ENCODE measurements around the gene TRIM71. TPM values are rescaled to one million over a fixed set of nuclear protein-coding genes. Genes with fewer than 3 reads are reported as not detected.

Gene TRIM71
- total RNA-seq, 1 experiment from 2014 or later = 0.17 TPM

GRCh38 chr3:32850226-32850625 lies 32.4 kb downstream of the TRIM71 start:
- Histone ChIP-seq H3K27ac (ENCODE audit: low read depth, low read length) (no peak overlapping the region), H2AFZ (ENCODE audit: low read depth, low read length, poor library complexity, severe bottlenecking) (no peak overlapping the region), H3K9me2 (ENCODE audit: insufficient read depth) (no peaks in the 10 kb centered on the region), H3K9ac (ENCODE audit: low read length) (no peak overlapping the region), H3K27me3 (ENCODE audit: insufficient read depth, low read length) (no peaks in the 10 kb centered on the region), H3K4me3 (replicated peaks in 1 of 2; ENCODE audit: low read depth in 1 of 2, low read length in 2 of 2) (no peak overlapping the region), H4K20me1 (ENCODE audit: insufficient read depth) (no peaks in the 10 kb centered on the region), H3K4me2 (ENCODE audit: low read length) (no peak overlapping the region), H3K9me3 (ENCODE audit: control insufficient read depth in 1 of 2, insufficient read depth in 1 of 2, low read depth in 1 of 2, low read length in 2 of 2) (no peaks in the 10 kb centered on the region), H3K79me2 (ENCODE audit: insufficient read depth, low read length) (no peaks in the 10 kb centered on the region), H3K4me1 (ENCODE audit: control insufficient read depth in 1 of 2, insufficient read depth in 2 of 2, low read length in 2 of 2) (no peaks in the 10 kb centered on the region), H3K36me3 (ENCODE audit: control insufficient read depth in 1 of 2, insufficient read depth in 2 of 2, low read length in 2 of 2) (no peaks in the 10 kb centered on the region)
- CTCF ChIA-PET = no interaction called here
- TF ChIP-seq MAX (IDR thresholded peaks at IDR 0.05) (no peak), SP1 (IDR thresholded peaks at IDR 0.05; ENCODE audit: low read depth) (no peak), SIN3A (IDR thresholded peaks at IDR 0.05; ENCODE audit: low read depth) (no peak), YY1 (IDR thresholded peaks at IDR 0.05; ENCODE audit: extremely low read depth, insufficient replicate concordance, low read depth, low read length) (no peak), CEBPB (IDR thresholded peaks at IDR 0.05; ENCODE audit: low read depth) (no peak), EZH2phosphoT487 (IDR thresholded peaks at IDR 0.05; ENCODE audit: borderline replicate concordance) (no peak), JUND (IDR thresholded peaks at IDR 0.05) (no peak), REST (IDR thresholded peaks at IDR 0.05; ENCODE audit: low read depth) (no peak), FOSL1 (IDR thresholded peaks at IDR 0.05; ENCODE audit: low read depth) (no peak), ZBTB33 (IDR thresholded peaks at IDR 0.05; ENCODE audit: extremely low read depth, insufficient replicate concordance, low read length) (no peak), TCF7L2 (IDR thresholded peaks at IDR 0.05; ENCODE audit: borderline replicate concordance, extremely low read depth, insufficient read depth, insufficient read length) (no peak), CBX3 (IDR thresholded peaks at IDR 0.05; ENCODE audit: low read depth) (no peak), SRF (IDR thresholded peaks at IDR 0.05; ENCODE audit: low read depth) (no peak), ATF3 (IDR thresholded peaks at IDR 0.05) (no peak), ZNF274 (IDR thresholded peaks at IDR 0.05; ENCODE audit: low read depth, low read length) (no peak), POLR2AphosphoS5 (IDR thresholded peaks at IDR 0.05; ENCODE audit: low read depth, low read length) (no peak), POLR2A (IDR thresholded peaks at IDR 0.05; ENCODE audit: borderline replicate concordance, extremely low read depth, insufficient read depth, insufficient read length) (no peak), EGR1 (IDR thresholded peaks at IDR 0.05; ENCODE audit: low read depth) (no peak)
- RAD21 ChIA-PET (ENCODE audit: low non-redundant PET in 1 of 2, low total read pairs in 2 of 2, uncharacterized antibody in 2 of 2, unreplicated experiment in 2 of 2) = no interaction called here
- no TSS peak for BruUV-seq (replicated peaks)
- intact Hi-C loops (cut with micrococcal nuclease) = no loop called here
- ATAC-seq (no peak), DNase-seq (ENCODE audit: low read depth, low spot score) (no peak)
- POLR2A ChIA-PET = no interaction called here

All from HCT116 (cell line).